B cell (primary cell): ENCODE data around the gene PYCR2. TPM values are rescaled to one million over a fixed set of nuclear protein-coding genes. Genes with fewer than 3 reads are reported as not detected.

Source experiments
- ATAC-seq: fragments of 200-7000 bp; cut with Tn5 transposase; one replicate; pipeline ENCODE4 v1.10.0; 2021; ENCODE audit warnings: low read depth, mild to moderate bottlenecking, moderate number of reproducible peaks, moderate library complexity
- CTCF ChIA-PET: fragments of 350-600 bp; sonication (Branson Sonifier 250); formaldehyde crosslinking; loops from one replicate; lab custom pipeline; 2021; ENCODE audit warnings: antibody characterized with exemption, inconsistent platforms; lab: Charles Lee
- POLR2A ChIA-PET: fragments of 350-600 bp; sonication (Branson Sonifier 250); formaldehyde crosslinking; loops from one replicate; lab custom pipeline; 2021; ENCODE audit warnings: antibody characterized with exemption; lab: Charles Lee
- DNase-seq: peaks from one replicate; pipeline ENCODE4 v3.0.0; 2013
- H2AFZ ChIP-seq: 2 replicates; pipeline ENCODE4 v1.6.1; 2012; ENCODE audit warnings: mild to moderate bottlenecking, low read depth, low read length; ENCODE audit not compliant: insufficient read depth, poor library complexity, severe bottlenecking
- H3K27ac ChIP-seq, 2 donors: 1 replicate in 1 of 2; 2 replicates in 1 of 2; pipeline ENCODE4 v1.5.1; 2012 to 2013; ENCODE audit warnings: low read length in 2 of 2, mild to moderate bottlenecking in 2 of 2, moderate library complexity in 1 of 2
- H3K27me3 ChIP-seq, 4 experiments: fragments of 200-600 bp in 1 of 4; sonication (generic) in 1 of 4; replicated peaks in 1 of 4; 1 replicate in 2 of 4; 2 replicates in 2 of 4; pipeline versions ENCODE4 v1.6.1 to v1.7.0; 2013 to 2016; ENCODE audit warnings: low read length in 3 of 4, mild to moderate bottlenecking in 2 of 4, mixed read lengths in 1 of 4, moderate library complexity in 1 of 4; ENCODE audit not compliant: insufficient read depth in 4 of 4, control insufficient read depth in 3 of 4; ENCODE audit errors: control extremely low read depth in 1 of 4
- H3K36me3 ChIP-seq, 2 experiments: replicated peaks in 1 of 2; 1 replicate in 1 of 2; 2 replicates in 1 of 2; pipeline versions ENCODE4 v1.6.1 to v1.7.1; 2013; ENCODE audit warnings: low read length in 1 of 2; ENCODE audit not compliant: insufficient read depth in 2 of 2, control insufficient read depth in 1 of 2; ENCODE audit errors: control extremely low read depth in 1 of 2, extremely low read depth in 1 of 2
- H3K4me1 ChIP-seq, 2 donors: fragments of 200-600 bp in 1 of 2; sonication (generic) in 1 of 2; 1 replicate in 1 of 2; 2 replicates in 1 of 2; pipeline versions ENCODE4 v1.5.1 to v1.6.1; 2013 to 2017; ENCODE audit warnings: low read length in 2 of 2; ENCODE audit not compliant: control insufficient read depth in 2 of 2, insufficient read depth in 2 of 2
- H3K4me2 ChIP-seq: replicated peaks from 2 replicates; pipeline ENCODE3; 2012; ENCODE audit warnings: mild to moderate bottlenecking, low read depth, low read length; ENCODE audit not compliant: poor library complexity, severe bottlenecking
- H3K4me3 ChIP-seq, 5 experiments: fragments of 200-600 bp in 1 of 5; sonication (generic) in 1 of 5; 1 replicate in 3 of 5; 2 replicates in 2 of 5; pipeline versions ENCODE4 v1.5.1 to v1.7.0; 2011 to 2016; ENCODE audit warnings: low read length in 4 of 5, mild to moderate bottlenecking in 4 of 5, low read depth in 2 of 5, control low read depth in 1 of 5, moderate library complexity in 1 of 5; ENCODE audit not compliant: insufficient read depth in 1 of 5; ENCODE audit errors: control extremely low read depth in 1 of 5, extremely low read depth in 1 of 5
- H3K79me2 ChIP-seq: fragments of 200-600 bp; sonication (generic); one replicate; pipeline ENCODE4 v1.6.0; 2016; ENCODE audit warnings: low read length; ENCODE audit not compliant: control insufficient read depth, insufficient read depth
- H3K9ac ChIP-seq: fragments of 200-600 bp; sonication (generic); 2 replicates; pipeline ENCODE4 v1.6.1; 2017; ENCODE audit warnings: mild to moderate bottlenecking, low read length, moderate library complexity
- H3K9me3 ChIP-seq, 3 donors: one replicate each; pipeline versions ENCODE4 v1.6.1 to v1.7.1; 2013; ENCODE audit warnings: low read length in 2 of 3; ENCODE audit not compliant: control insufficient read depth in 2 of 3, insufficient read depth in 1 of 3; ENCODE audit errors: control extremely low read depth in 1 of 3
- H4K20me1 ChIP-seq: 2 replicates; pipeline ENCODE4 v1.6.0; 2012; ENCODE audit warnings: mild to moderate bottlenecking, low read length; ENCODE audit not compliant: insufficient read depth, control insufficient read depth, poor library complexity, severe bottlenecking
- H3K27ac Mint-ChIP-seq: one replicate; pipeline ENCODE4 v1.8.0; 2021; ENCODE audit warnings: mixed read lengths
- H3K27me3 Mint-ChIP-seq: one replicate; pipeline ENCODE4 v1.8.0; 2021; ENCODE audit warnings: mixed read lengths
- H3K4me1 Mint-ChIP-seq: one replicate; pipeline ENCODE4 v1.8.0; 2021; ENCODE audit warnings: mixed read lengths
- H3K4me3 Mint-ChIP-seq: one replicate; pipeline ENCODE4 v1.8.0; 2021; ENCODE audit warnings: mixed read lengths
- H3K9me3 Mint-ChIP-seq: one replicate; pipeline ENCODE4 v1.8.0; 2022; ENCODE audit warnings: mixed read lengths; ENCODE audit not compliant: insufficient read depth
- CTCF ChIP-seq: fragments of 200-600 bp; IDR thresholded peaks from one replicate; pipeline ENCODE4 v1.8.0; 2022; ENCODE audit warnings: antibody characterized with exemption, mild to moderate bottlenecking
- EZH2 ChIP-seq: IDR thresholded peaks from 2 replicates; pipeline ENCODE4 v1.6.1; 2012; ENCODE audit warnings: borderline replicate concordance, low read depth, mild to moderate bottlenecking, moderate library complexity, low read length; ENCODE audit not compliant: insufficient read depth, poor library complexity, severe bottlenecking
- WGBS: methylation state at CpG from one replicate; pipeline ENCODE4 v1.1.5; 2013; ENCODE audit warnings: missing lambda C conversion rate; ENCODE audit not compliant: insufficient coverage; 5-methylcytosine and 5-hydroxymethylcytosine counted together
- intact Hi-C: fragments of 100-400 bp; cut with micrococcal nuclease; formaldehyde crosslinking; loops from one replicate; pipeline ENCODE4 v1.10.0; 2022
- polyA plus RNA-seq: library from polyadenylated mRNA; depleted of rRNA; stranded (reverse); fragments of >200 nt; gene quantifications from 2 replicates; pipeline ENCODE4 v1.2.3, GENCODE V29; 2012
- total RNA-seq, 2 donors: library from RNA; stranded (reverse); fragments of 120-200 nt in 1 of 2; gene quantifications; 1 replicate in 1 of 2; 2 replicates in 1 of 2; pipeline versions ENCODE4 v1.2.3 to v1.2.4, GENCODE V29; 2013 to 2022

The PYCR2 gene
- total and polyA plus RNA-seq, 2 donors (not counting 1 experiment from before 2014, with no cell fraction given): 113 to 134 TPM

DNA sequence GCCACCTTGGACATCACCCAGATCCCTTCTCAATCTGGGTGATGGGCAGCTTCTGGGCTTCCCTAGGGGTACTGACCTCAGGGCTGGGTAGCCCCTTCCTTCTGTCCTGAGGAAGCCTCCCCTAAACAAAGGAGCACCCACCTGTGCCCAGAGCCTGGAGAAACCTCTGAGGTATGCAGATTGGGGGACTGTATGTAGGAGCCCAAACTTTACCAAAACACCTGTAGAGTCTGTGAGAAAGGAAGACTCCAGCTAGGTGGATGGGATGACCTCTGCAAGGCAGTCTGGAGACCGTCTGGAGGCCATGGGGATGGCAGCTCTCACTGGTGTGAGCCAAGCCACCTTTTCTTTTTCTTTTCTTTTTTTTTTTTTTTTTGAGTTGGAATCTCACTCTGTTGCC, 30.7 kb upstream of the PYCR2 start:
- Mint-ChIP-seq H3K27ac (no peak overlapping the region), H3K4me3 (no peak overlapping the region), H3K4me1 (no peaks in the 10 kb centered on the region), H3K27me3 (peaks cover 32% of the 10 kb centered on the region), H3K9me3 (no peaks in the 10 kb centered on the region)
- Histone ChIP-seq H3K27ac (no peak overlapping the region), H3K79me2 (no peaks in the 10 kb centered on the region), H3K4me2 (no peak overlapping the region), H4K20me1 (no peaks in the 10 kb centered on the region), H3K27me3 (peaks cover 0 to 21% (median 6%) of the 10 kb centered on the region in 4 experiments), H3K36me3 (no peaks in the 10 kb centered on the region), H3K4me3 (no peak overlapping the region), H3K9ac (no peak overlapping the region), H3K4me1 (no peaks in the 10 kb centered on the region), H3K9me3 (no peaks in the 10 kb centered on the region), H2AFZ (no peak overlapping the region)
- intact Hi-C loops: no loop called here
- TF ChIP-seq EZH2 (no peak), CTCF (no peak)
- ChIA-PET CTCF (no interaction called here), POLR2A (no interaction called here)
- no peak for DNase-seq
- no CpG with 5 or more reads among the region's 1 CpG for WGBS
- ATAC-seq: no peak

GRCh38 chr1:225953315-225953714, 29.3 kb upstream of the PYCR2 start:
- ChIA-PET CTCF (no interaction called here), POLR2A (no interaction called here)
- Histone ChIP-seq H3K27me3 (peaks cover 0 to 24% (median 6%) of the 10 kb centered on the region in 4 experiments), H3K9me3 (no peaks in the 10 kb centered on the region), H3K9ac (no peak overlapping the region), H4K20me1 (no peaks in the 10 kb centered on the region), H3K27ac (no peak overlapping the region), H3K4me3 (no peak overlapping the region), H3K79me2 (no peaks in the 10 kb centered on the region), H3K4me2 (no peak overlapping the region), H2AFZ (no peak overlapping the region), H3K4me1 (no peaks in the 10 kb centered on the region), H3K36me3 (no peaks in the 10 kb centered on the region)
- Mint-ChIP-seq H3K4me1 (no peaks in the 10 kb centered on the region), H3K27ac (no peak overlapping the region), H3K9me3 (no peaks in the 10 kb centered on the region), H3K4me3 (no peak overlapping the region), H3K27me3 (peaks cover 35% of the 10 kb centered on the region)
- intact Hi-C loops: no loop called here
- DNase-seq (no peak), ATAC-seq (no peak)
- TF ChIP-seq EZH2 (no peak), CTCF (no peak)
- WGBS: no CpG with 5 or more reads among the region's 4 CpGs
